Measurements from ENCODE around the gene EPSTI1.

DNA sequence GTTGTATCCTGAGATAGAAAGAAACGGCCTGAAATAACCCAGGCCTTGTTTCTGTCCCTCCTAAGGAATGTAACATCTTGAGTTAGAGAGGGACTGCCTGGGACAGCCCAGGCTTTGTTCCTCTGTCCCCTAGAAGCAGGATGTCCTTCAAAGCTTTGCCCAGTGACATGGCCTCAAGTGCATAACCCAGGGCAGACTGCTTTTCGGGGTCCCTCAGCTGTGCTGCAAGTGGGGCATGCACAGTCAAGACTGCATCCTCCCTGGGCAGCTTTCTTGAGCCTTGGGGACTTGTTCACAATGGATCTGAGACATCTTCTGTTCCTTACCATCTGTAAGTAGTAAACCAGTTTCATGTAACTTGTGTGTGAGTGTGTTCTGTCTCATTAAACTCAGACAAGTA lies 7.5 kb upstream of the EPSTI1 start:
- TF ChIP-seq, protein P1, sequence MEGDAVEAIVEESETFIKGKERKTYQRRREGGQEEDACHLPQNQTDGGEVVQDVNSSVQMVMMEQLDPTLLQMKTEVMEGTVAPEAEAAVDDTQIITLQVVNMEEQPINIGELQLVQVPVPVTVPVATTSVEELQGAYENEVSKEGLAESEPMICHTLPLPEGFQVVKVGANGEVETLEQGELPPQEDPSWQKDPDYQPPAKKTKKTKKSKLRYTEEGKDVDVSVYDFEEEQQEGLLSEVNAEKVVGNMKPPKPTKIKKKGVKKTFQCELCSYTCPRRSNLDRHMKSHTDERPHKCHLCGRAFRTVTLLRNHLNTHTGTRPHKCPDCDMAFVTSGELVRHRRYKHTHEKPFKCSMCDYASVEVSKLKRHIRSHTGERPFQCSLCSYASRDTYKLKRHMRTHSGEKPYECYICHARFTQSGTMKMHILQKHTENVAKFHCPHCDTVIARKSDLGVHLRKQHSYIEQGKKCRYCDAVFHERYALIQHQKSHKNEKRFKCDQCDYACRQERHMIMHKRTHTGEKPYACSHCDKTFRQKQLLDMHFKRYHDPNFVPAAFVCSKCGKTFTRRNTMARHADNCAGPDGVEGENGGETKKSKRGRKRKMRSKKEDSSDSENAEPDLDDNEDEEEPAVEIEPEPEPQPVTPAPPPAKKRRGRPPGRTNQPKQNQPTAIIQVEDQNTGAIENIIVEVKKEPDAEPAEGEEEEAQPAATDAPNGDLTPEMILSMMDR (IDR thresholded peaks at IDR 0.05; ENCODE audit: insufficient read depth, low read depth, low read length) = no peak
- TF ChIP-seq EZH2 (IDR thresholded peaks at IDR 0.05; ENCODE audit: insufficient read depth, low read length) = no peak
